GM10266 (cell line): ENCODE measurements around the gene C1GALT1C1.
A peak's percentile ranks its signal among the peaks of the same experiment; 100 is the strongest.

ENCODE experiments used
- DNase-seq: peaks from one replicate; pipeline ENCODE4 v3.0.0; 2012; ENCODE audit errors: extremely low spot score
- CTCF ChIP-seq: IDR thresholded peaks from 2 replicates; pipeline ENCODE4 v1.5.1; 2012; ENCODE audit warnings: mild to moderate bottlenecking, low read depth; ENCODE audit not compliant: control insufficient read depth, insufficient read depth; ENCODE audit errors: missing control alignments

Gene C1GALT1C1

GRCh38 chrX:120625371-120625770 lies 4.5 kb downstream of the C1GALT1C1 start:
- DNase-seq: no peak
- TF ChIP-seq CTCF: no peak

- no peak for DNase-seq
- TF ChIP-seq CTCF: no peak
These were observed 11.7 kb downstream of the C1GALT1C1 start for GRCh38 chrX:120617996-120618630.

GRCh38 chrX:120614816-120615215 lies 15.0 kb downstream of the C1GALT1C1 start:
- DNase-seq: no peak
- no peak for TF ChIP-seq CTCF

GRCh38 chrX:120612086-120612485 lies 17.8 kb downstream of the C1GALT1C1 start:
- no peak for DNase-seq
- TF ChIP-seq CTCF: no peak

GRCh38 chrX:120604361-120604782 lies 25.5 kb downstream of the C1GALT1C1 start:
- no peak for TF ChIP-seq CTCF
- DNase-seq: peak; percentile 14

GRCh38 chrX:120603707-120604360 lies 26.0 kb downstream of the C1GALT1C1 start, which contains the start of gene MCTS1:
Gene MCTS1 (plus strand): TSS chrX:120604101. CDS start chrX:120604237, 136 bp downstream.
- no peak for TF ChIP-seq CTCF
- DNase-seq: peak; percentile 51

GRCh38 chrX:120585702-120586101 lies 44.2 kb downstream of the C1GALT1C1 start:
- DNase-seq: no peak
- TF ChIP-seq CTCF: no peak
